Neutrophil (primary cell): ENCODE results near the gene MTHFD1.

Experiments used
- H3K27ac ChIP-seq: fragments of 200-600 bp; sonication (generic); 2 replicates; pipeline ENCODE4 v1.5.1; 2016; ENCODE audit warnings: mild to moderate bottlenecking, moderate library complexity
- H3K27me3 ChIP-seq: fragments of 200-600 bp; sonication (generic); 2 replicates; pipeline ENCODE4 v1.6.0; 2016; ENCODE audit warnings: mild to moderate bottlenecking
- H3K36me3 ChIP-seq: fragments of 200-600 bp; sonication (generic); 2 replicates; pipeline ENCODE4 v1.5.1; 2017
- H3K4me1 ChIP-seq, 2 experiments: fragments of 200-600 bp in 1 of 2; sonication (generic) in 1 of 2; 1 replicate in 1 of 2; 2 replicates in 1 of 2; pipeline versions ENCODE4 v1.5.1 to v1.6.1; 2013 to 2016; ENCODE audit warnings: low read depth in 1 of 2, low read length in 1 of 2, mild to moderate bottlenecking in 1 of 2, moderate library complexity in 1 of 2; ENCODE audit not compliant: control insufficient read depth in 1 of 2, insufficient read depth in 1 of 2
- H3K4me3 ChIP-seq, 2 experiments: fragments of 200-600 bp in 1 of 2; sonication (generic) in 1 of 2; 1 replicate in 1 of 2; 2 replicates in 1 of 2; pipeline ENCODE4 v1.5.1; 2013 to 2016; ENCODE audit warnings: low read depth in 1 of 2, low read length in 1 of 2, mild to moderate bottlenecking in 1 of 2, moderate library complexity in 1 of 2
- H3K9me3 ChIP-seq: fragments of 200-600 bp; sonication (generic); 2 replicates; pipeline ENCODE4 v1.5.1; 2016
- CTCF ChIP-seq: fragments of 200-600 bp; sonication (generic); IDR thresholded peaks from 2 replicates; pipeline ENCODE4 v1.5.1; 2016; ENCODE audit warnings: antibody characterized with exemption

MTHFD1 gene

GRCh38 chr14:64461221-64461620, 73.1 kb downstream of the MTHFD1 start:
- Histone ChIP-seq H3K27ac (no peak overlapping the region), H3K27me3 (peaks cover 33% of the 10 kb centered on the region), H3K36me3 (no peaks in the 10 kb centered on the region), H3K9me3 (no peaks in the 10 kb centered on the region), H3K4me1 (peaks cover 19 to 27% of the 10 kb centered on the region in 2 experiments), H3K4me3 (no peak overlapping the region)
- TF ChIP-seq CTCF = no peak

- no peak for TF ChIP-seq CTCF
- Histone ChIP-seq H3K4me1 (peaks cover 32 to 42% of the 10 kb centered on the region in 2 experiments), H3K27me3 (peaks cover 52% of the 10 kb centered on the region), H3K9me3 (no peaks in the 10 kb centered on the region), H3K36me3 (no peaks in the 10 kb centered on the region), H3K27ac (no peak overlapping the region), H3K4me3 (no peak overlapping the region)
Measured at GRCh38 chr14:64463195-64463594, 75.0 kb downstream of the MTHFD1 start.

GRCh38 chr14:64463873-64464272, 75.7 kb downstream of the MTHFD1 start:
- Histone ChIP-seq H3K36me3 (no peaks in the 10 kb centered on the region), H3K4me3 (no peak overlapping the region), H3K27me3 (peaks cover 59% of the 10 kb centered on the region), H3K27ac (no peak overlapping the region), H3K9me3 (no peaks in the 10 kb centered on the region), H3K4me1 (peaks cover 31 to 40% of the 10 kb centered on the region in 2 experiments)
- TF ChIP-seq CTCF = no peak

GRCh38 chr14:64464651-64465050, 76.5 kb downstream of the MTHFD1 start:
- H3K9me3 ChIP-seq = no peaks in the 10 kb centered on the region
- H3K36me3 ChIP-seq = no peaks in the 10 kb centered on the region

GRCh38 chr14:64465191-64465822, 77.2 kb downstream of the MTHFD1 start, which contains the start of gene AKAP5:
Gene AKAP5, plus strand, starts transcription at chr14:64465499. Its CDS starts 2,896 bp downstream, at chr14:64468395.
- Histone ChIP-seq H3K27ac (no peak within 1 kb of the TSS), H3K4me1 (peaks cover 23 to 29% of the 10 kb centered on the region in 2 experiments)

More at GRCh38 chr14:64464651-64465050, 76.5 kb downstream of the MTHFD1 start:
- peaks cover 23 to 32% of the 10 kb centered on the region in 2 experiments for H3K4me1 ChIP-seq
- H3K4me3 ChIP-seq = no peak overlapping the region
- no peak for TF ChIP-seq CTCF
- H3K27me3 ChIP-seq = peaks cover 67% of the 10 kb centered on the region
- no peak overlapping the region for H3K27ac ChIP-seq

More at GRCh38 chr14:64465191-64465822, 77.2 kb downstream of the MTHFD1 start, which contains the start of gene AKAP5:
- no peaks in the 10 kb centered on the region for H3K36me3 ChIP-seq
- peak within 1 kb of the TSS; percentile 22 to 47 for H3K4me3 ChIP-seq
- peaks cover 74% of the 10 kb centered on the region for H3K27me3 ChIP-seq
- TF ChIP-seq CTCF = no peak
- no peaks in the 10 kb centered on the region for H3K9me3 ChIP-seq
